GM21515 (cell line): Measurements from ENCODE around the gene CCL17.
"Not testable (repeated sequence)": the region's sequence is repeated elsewhere in the genome, so short reads cannot be mapped to it uniquely, and the experiment has no call there.

Source experiments
- ATAC-seq: cut with Tn5 transposase; IDR thresholded peaks from one replicate; pipeline ENCODE4 v1.9.1; 2021; ENCODE audit not compliant: unreplicated experiment

The CCL17 gene

DNA sequence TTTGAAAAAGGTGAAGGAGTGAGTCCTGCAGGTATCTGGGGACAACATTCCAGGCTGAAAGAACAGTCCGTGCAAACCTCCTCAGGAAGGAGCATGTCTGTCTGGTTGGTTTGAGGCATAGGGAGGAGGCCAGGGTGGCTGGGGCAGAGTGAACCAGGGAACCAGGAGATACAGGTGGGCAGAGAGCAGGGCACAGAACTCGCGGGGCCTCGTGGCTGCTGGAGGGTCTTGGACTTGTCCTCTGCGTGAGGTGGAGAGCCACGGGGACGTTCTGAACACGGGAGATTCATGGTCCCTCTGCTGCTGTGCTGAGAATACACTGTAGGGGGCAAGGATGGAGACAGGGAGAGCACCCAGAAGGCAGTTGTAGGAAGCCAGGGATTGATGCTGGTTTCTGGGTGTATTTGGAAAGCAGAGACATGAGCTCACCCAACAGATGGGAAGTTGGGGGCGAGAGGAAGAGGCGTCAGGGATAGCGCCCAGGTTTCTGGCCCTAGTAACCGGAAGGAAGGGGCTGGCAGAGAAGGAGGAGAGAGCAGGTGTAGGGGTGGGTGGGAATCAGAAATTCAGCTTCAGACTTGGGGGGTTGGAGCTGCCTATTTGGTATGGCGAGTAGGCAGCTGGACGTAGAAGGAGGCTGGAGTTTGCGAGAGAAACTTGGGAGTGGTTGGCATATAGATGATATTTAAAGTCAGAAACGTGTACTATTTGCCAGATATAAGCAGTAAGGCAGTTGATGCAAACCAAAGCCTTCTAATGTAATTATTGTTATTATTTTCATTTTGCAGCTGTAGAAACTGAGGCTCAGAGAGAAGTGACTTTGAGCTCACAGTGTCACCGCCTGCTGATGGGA lies at the start of gene CCL17:
Gene CCL17, plus strand, starts transcription at position 803 of the 853 bp plus-strand sequence. CDS start 9,166 bp downstream, outside the sequence.
- ATAC-seq, result no peak

GRCh38 chr16:57355898-57356414 lies 48.6 kb upstream of the CCL17 start:
- no peak for ATAC-seq

DNA sequence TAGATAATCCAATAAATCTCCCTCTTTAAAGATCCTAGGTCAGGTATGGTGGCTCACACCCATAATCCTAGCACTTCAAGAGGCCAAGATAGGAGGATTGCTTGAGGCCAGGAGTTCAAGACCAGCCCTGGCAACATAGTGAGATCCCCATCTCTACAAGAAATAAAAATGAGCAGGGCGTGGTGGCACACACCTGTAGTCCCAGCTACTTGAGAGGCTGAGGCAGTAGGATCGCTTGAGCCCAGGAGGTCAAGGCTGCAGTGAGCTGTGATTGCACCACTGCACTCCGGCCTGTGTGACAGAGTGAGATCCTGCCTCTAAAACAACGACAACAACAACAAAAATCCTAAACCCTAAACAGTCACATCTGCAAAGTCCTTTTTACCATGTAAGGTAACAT lies 48.0 kb upstream of the CCL17 start:
- ATAC-seq, result no peak

- ATAC-seq, result no peak
Measured at GRCh38 chr16:57357330-57358085, 47.1 kb upstream of the CCL17 start.

GRCh38 chr16:57358086-57358420 lies 46.5 kb upstream of the CCL17 start:
- no peak for ATAC-seq

DNA sequence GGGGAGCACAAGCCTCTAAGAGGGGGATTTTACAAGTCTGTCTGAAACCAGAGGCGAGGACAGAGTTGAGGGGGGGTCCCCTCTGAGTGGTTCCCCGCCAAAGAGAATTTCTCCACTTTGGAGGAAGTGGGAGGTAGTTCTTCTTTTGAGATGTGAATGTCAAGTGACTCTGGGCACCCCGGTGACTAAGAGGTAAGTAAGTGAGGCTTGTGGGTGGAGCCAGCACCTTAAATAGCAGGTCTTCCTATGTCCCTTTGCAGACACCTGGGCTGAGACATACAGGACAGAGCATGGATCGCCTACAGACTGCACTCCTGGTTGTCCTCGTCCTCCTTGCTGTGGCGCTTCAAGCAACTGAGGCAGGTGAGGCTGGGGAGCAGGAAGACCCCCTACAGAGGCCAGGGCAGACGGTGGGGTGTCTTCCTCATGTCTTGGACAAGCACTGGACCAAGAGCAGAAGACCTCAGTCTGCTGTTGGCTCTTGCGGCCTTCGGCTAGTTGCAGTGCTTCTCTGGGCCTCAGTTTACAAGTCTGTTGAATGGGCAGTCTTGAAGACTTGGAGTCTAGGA lies 46.0 kb upstream of the CCL17 start, which contains the start of gene CCL22:
Gene CCL22, plus strand, starts transcription at position 257 of the 569 bp plus-strand sequence. Its CDS starts 34 bp downstream, at position 291.
- ATAC-seq, result peak; percentile 51

DNA sequence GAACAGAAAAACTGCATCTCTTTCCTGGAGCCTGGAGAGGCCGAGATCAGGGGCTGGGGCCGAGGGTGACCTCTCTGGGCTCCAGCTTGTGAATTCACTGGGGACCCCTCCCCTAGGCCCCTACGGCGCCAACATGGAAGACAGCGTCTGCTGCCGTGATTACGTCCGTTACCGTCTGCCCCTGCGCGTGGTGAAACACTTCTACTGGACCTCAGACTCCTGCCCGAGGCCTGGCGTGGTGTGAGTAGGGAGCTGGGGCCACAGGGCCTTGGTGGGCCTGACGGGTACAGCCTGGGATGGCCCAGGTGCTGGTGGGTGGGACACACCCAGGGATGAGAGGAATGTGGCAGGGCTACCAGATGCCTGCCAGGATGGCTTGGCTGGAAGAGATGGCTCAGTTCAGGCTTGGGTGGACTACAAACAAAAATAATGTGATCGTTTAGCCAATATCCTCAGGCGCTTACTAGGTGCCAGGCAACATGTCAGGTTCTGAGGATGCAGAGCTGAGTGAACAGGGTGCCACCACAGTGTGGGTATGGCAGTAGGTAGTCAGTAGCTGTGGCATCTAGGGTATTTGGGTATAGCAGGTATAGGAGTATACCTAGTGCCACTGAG lies 44.1 kb upstream of the CCL17 start:
- no peak for ATAC-seq

GRCh38 chr16:57361404-57361803 lies 43.2 kb upstream of the CCL17 start:
- no peak for ATAC-seq

DNA sequence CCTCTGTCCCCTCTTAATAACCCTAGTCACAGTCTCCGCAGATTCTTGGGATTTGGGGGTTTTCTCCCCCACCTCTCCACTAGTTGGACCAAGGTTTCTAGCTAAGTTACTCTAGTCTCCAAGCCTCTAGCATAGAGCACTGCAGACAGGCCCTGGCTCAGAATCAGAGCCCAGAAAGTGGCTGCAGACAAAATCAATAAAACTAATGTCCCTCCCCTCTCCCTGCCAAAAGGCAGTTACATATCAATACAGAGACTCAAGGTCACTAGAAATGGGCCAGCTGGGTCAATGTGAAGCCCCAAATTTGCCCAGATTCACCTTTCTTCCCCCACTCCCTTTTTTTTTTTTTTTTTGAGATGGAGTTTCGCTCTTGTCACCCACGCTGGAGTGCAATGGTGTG lies 40.4 kb upstream of the CCL17 start:
- ATAC-seq, result no peak

DNA sequence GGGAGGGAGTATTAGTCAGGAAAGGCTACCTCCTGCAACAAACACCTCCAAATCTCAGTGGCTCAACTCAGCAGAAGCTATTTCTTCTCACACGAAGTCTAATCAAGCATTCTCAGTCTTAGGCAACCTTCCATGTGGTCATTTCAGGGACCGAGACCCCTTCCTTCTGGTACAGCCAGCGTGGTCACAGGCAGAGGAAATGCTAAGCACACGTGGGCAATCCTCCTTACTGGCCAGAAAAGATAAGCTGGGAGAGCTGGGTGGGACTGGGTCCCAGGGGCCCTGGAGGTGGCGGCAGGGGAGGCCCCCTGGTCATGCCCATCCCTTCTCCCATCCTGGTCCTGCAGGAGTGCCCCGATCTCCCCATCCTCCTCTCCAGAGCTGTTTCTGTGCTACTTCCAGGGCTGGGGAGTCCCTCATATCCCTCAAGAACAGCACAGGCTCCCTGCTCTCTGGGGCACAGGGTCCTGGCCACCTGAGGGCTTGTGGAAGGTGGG lies 38.0 kb upstream of the CCL17 start:
- no peak for ATAC-seq

DNA sequence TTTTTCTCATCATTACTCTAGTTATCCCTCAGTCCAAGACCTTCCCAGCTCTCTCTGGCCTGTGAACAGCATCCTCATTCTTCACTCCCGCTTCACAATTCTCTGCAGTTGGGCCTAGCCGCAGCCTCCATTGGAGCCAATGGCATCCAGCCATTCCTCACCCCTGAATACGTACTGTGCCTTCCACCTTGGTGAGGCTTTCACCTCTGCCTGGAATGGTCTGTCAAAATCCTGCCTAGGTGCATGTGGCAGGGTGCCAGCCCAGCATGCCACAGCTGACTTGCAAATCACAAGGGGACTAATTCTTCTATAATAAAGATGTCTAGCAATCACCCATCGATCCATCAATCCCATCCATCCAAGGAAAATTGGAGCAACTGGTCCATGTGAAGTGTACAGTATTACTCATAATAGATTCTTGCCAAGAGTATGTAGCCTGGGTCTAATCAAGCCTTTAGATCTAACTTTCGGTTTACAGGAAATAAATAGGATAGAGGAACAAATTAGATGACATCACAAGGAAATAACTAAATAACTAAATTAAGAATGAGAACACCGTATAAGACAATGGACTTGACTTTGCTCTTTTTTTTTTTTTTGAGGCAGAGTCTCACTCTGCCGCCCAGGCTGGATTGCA lies 37.3 kb upstream of the CCL17 start:
- no peak for ATAC-seq

DNA sequence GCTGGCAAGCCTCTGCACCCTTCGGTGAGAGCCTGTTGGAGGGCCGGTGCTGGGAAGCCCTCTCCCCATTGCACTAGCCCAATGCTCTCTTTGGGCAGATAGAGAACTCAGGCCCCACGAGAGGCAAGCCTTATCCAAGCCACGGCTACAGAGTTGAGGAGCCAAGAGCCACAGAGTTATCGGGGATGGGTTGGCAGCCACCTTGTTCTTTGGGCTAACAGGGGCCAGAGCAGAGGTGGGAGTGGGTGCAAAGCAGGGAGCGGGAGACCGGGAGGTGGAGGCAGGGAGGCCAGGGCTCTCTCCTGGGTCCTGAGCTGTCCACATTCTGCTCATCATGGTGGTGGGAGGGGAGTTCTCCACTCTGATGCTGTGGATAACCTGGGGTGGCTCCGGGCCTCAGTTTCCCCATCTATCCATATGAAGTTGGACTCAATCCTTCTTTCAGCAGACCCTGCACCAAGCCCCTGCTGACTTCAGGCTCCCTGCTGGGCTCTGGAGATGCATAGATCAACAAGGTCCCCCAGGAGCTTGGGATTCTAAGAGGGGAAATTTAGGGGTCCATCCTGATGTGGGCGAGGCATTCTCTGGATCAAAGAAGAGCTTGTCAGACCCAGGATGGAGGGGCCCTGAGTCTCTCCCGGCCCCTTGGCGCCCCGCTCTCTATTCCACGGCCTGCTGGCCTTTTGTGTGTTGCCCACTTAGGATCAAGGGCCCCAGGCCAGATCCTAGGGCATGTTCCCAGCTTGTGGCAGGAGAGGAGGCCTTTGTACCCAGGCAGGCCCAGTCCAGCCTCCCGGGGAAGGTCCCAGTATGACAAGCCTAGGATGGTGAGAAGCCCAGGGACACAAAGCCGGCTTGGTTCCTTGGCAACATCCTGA lies 32.8 kb upstream of the CCL17 start:
- ATAC-seq, result no peak

GRCh38 chr16:57372372-57373116 lies 32.0 kb upstream of the CCL17 start, which contains the start of gene CX3CL1:
TSS of gene CX3CL1 (plus strand) at chr16:57372490. CDS start at chr16:57372569, 79 bp downstream.
- no peak for ATAC-seq

GRCh38 chr16:57373117-57373947 lies 31.2 kb upstream of the CCL17 start:
- no peak for ATAC-seq

GRCh38 chr16:57374067-57374534 lies 30.5 kb upstream of the CCL17 start:
- ATAC-seq, result no peak

GRCh38 chr16:57374925-57375465 lies 29.6 kb upstream of the CCL17 start:
- not testable (repeated sequence) for ATAC-seq

DNA sequence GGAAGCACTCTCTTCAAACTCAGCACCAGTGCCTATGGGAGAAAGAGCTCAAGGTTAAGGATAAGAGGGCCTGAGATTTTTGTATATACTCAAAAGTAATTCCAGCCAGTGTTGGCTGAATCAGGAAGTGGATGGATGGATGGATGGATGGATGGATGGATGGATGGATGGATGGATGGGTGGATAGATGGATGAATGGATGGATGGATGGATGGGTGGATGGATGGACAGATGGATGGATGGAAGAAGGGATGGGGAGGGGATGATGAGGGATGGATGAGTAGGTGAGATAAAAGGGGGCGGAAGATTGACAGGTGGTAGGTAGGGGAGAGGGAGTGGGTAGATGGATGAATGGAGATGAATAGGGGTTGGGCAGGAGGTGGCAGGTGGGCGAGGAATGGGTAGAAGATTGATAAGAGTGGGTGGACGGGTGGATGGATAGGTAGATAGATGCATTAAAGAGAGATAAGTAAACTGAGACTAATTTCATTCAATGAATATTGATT lies 28.2 kb upstream of the CCL17 start:
- ATAC-seq, result no peak
